Esophagus muscularis mucosa (tissue), 4 donors: ENCODE measurements around the gene ST6GALNAC3. TPM values are rescaled to one million over a fixed set of nuclear protein-coding genes. Genes with fewer than 3 reads are reported as not detected.

Experiments
- DNase-seq: peaks from one replicate; pipeline ENCODE4 v3.0.0-alpha.2; 2017; ENCODE audit errors: extremely low spot score
- H3K27ac ChIP-seq, 4 donors: fragments of 200-600 bp; sonication (generic); replicated peaks in 1 of 4; 1 replicate in 3 of 4; 2 replicates in 1 of 4; pipeline ENCODE4 v1.5.1; 2016 to 2019; ENCODE audit warnings: mild to moderate bottlenecking in 1 of 4
- H3K27me3 ChIP-seq, 4 donors: fragments of 200-600 bp; sonication (generic); one replicate each; pipeline versions ENCODE4 v1.5.1 to v1.6.0; 2016 to 2019
- H3K36me3 ChIP-seq, 4 donors: fragments of 200-600 bp; sonication (generic); one replicate each; pipeline ENCODE4 v1.5.1; 2016 to 2019
- H3K4me1 ChIP-seq, 4 donors: fragments of 200-600 bp; sonication (generic); one replicate each; pipeline ENCODE4 v1.5.1; 2016 to 2019
- H3K4me3 ChIP-seq, 4 donors: fragments of 200-600 bp; sonication (generic); 1 replicate in 2 of 4; 2 replicates in 2 of 4; pipeline ENCODE4 v1.5.1; 2016 to 2019; ENCODE audit warnings: mild to moderate bottlenecking in 4 of 4, moderate library complexity in 1 of 4
- H3K9me3 ChIP-seq, 4 donors: fragments of 200-600 bp; sonication (generic); 1 replicate in 3 of 4; 2 replicates in 1 of 4; pipeline ENCODE4 v1.5.1; 2016 to 2019
- EP300 ChIP-seq: sonication (generic); formaldehyde crosslinking; IDR thresholded peaks from one replicate; pipeline ENCODE4 v1.6.1; 2017; ENCODE audit warnings: antibody characterized with exemption
- POLR2A ChIP-seq: fragments of 450-650 bp; IDR thresholded peaks from one replicate; pipeline ENCODE4 v1.6.1; 2017; ENCODE audit warnings: antibody characterized with exemption, moderate library complexity, mild to moderate bottlenecking, low read depth
- POLR2AphosphoS5 ChIP-seq, 2 donors: sonication (generic); formaldehyde crosslinking; IDR thresholded peaks; one replicate each; pipeline ENCODE4 v1.6.1; 2017; ENCODE audit warnings: antibody characterized with exemption in 2 of 2
- WGBS: methylation state at CpG from one replicate; pipeline ENCODE4 v1.1.5; 2018; 5-methylcytosine and 5-hydroxymethylcytosine counted together
- intact Hi-C: fragments of 100-400 bp; cut with DNase I; formaldehyde crosslinking; loops from one replicate; pipeline ENCODE4 v1.15.1; 2023
- total RNA-seq, 4 donors: library from RNA; depleted of rRNA; stranded (reverse); fragments of >200 nt; gene quantifications; one replicate each; pipeline versions ENCODE4 v1.1.0 to v1.2.1, GENCODE V29; 2016
- TF ChIP-seq, protein P1 (sequence below), 3 experiments: fragments of 200-600 bp in 2 of 3; fragments of 450-650 bp in 1 of 3; sonication (generic) in 2 of 3; IDR thresholded peaks; one replicate each; pipeline ENCODE4 v1.5.1; 2017 to 2019; ENCODE audit warnings: antibody characterized with exemption in 3 of 3, mild to moderate bottlenecking in 2 of 3, moderate library complexity in 1 of 3

The ST6GALNAC3 gene
- total RNA-seq, 4 donors from 2014 or later = 2.1 to 6.8 (median 4.8) TPM

DNA sequence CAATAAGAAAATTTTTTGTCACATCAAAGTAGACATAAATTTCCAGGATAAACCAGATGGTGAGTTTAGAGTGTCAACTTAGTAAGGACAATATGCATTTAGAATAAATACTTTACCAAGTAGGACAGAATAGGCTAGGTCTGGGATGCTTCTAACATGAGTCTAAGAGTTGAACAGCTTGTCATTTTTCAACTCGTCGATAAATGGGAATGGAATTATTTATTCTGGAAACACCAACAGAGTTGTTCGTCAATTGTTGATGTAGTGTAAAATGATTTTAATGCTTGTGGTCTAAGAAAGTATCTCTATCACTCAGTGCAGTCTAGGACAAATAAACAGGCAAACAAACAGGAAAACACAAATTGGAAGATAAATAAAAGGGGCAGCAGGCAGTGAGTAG lies 434.3 kb downstream of the ST6GALNAC3 start:
- Histone ChIP-seq H3K4me3 (no peak overlapping the region), H3K36me3 (no peaks in the 10 kb centered on the region), H3K4me1 (peaks cover 5 to 15% (median 11%) of the 10 kb centered on the region in 4 donors), H3K27me3 (no peaks in the 10 kb centered on the region), H3K27ac (no peak overlapping the region), H3K9me3 (no peaks in the 10 kb centered on the region)
- intact Hi-C loops = no loop called here
- 80% methylated on average over 3 of the region's 3 CpGs for WGBS
- TF ChIP-seq POLR2AphosphoS5 (IDR thresholded peaks at IDR 0.05) = no peak
- no peak for TF ChIP-seq POLR2A
- TF ChIP-seq, protein P1, sequence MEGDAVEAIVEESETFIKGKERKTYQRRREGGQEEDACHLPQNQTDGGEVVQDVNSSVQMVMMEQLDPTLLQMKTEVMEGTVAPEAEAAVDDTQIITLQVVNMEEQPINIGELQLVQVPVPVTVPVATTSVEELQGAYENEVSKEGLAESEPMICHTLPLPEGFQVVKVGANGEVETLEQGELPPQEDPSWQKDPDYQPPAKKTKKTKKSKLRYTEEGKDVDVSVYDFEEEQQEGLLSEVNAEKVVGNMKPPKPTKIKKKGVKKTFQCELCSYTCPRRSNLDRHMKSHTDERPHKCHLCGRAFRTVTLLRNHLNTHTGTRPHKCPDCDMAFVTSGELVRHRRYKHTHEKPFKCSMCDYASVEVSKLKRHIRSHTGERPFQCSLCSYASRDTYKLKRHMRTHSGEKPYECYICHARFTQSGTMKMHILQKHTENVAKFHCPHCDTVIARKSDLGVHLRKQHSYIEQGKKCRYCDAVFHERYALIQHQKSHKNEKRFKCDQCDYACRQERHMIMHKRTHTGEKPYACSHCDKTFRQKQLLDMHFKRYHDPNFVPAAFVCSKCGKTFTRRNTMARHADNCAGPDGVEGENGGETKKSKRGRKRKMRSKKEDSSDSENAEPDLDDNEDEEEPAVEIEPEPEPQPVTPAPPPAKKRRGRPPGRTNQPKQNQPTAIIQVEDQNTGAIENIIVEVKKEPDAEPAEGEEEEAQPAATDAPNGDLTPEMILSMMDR (IDR thresholded peaks at IDR 0.05) = no peak
- no peak for TF ChIP-seq EP300
- DNase-seq = no peak

DNA sequence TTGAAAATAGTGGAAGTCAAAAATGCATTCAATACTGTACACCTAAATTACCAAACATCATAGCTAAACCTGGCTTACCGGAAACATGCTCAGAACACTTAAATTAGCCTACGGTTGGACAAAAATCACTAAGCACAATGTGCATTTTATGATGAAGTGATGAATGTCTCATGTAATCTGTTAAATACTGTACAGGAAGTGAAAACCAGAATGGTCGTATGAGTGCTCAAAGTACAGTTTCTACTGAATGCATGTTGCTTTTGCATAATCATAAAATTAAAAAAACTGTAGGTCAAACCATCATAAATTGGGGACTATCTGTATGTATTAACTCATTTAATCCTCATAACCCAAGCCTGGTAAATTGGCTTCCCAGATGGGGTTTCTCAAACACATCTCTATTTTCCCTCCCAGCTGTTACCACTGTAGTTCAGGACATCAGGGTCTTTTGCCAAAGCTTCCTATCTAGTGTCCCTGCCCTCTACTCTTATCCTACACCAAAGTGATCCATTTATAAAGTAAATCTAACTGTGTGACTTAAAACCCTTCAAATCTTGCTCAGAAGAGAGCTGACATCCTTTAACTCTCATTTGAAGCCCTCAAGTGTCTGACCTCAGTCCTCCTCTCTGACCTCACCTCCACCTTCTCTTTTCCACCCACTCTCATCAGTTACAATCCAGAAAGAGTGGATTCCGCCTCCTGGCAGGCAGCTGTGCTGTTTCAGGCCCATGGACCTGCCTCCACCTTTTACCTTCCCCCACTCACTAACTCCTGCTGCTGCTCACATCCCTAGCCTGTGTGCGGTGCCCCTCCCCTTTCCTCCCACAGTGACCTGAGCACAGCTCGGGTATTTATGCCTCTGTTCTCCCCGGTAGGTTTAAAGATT lies 436.4 kb downstream of the ST6GALNAC3 start:
- Histone ChIP-seq H3K27me3 (no peaks in the 10 kb centered on the region), H3K4me3 (no peak overlapping the region), H3K4me1 (peaks cover 5 to 15% (median 11%) of the 10 kb centered on the region in 4 donors), H3K27ac (peak overlapping the region in 1 of 4 donors; percentile 15), H3K36me3 (no peaks in the 10 kb centered on the region), H3K9me3 (no peaks in the 10 kb centered on the region)
- WGBS = 57% methylated on average over 7 of the region's 7 CpGs
- intact Hi-C loops = no loop called here
- TF ChIP-seq EP300 (no peak), POLR2A (no peak), POLR2AphosphoS5 (IDR thresholded peaks at IDR 0.05) (no peak)
- TF ChIP-seq, protein P1 (IDR thresholded peaks at IDR 0.05) = no peak
- DNase-seq = no peak

DNA sequence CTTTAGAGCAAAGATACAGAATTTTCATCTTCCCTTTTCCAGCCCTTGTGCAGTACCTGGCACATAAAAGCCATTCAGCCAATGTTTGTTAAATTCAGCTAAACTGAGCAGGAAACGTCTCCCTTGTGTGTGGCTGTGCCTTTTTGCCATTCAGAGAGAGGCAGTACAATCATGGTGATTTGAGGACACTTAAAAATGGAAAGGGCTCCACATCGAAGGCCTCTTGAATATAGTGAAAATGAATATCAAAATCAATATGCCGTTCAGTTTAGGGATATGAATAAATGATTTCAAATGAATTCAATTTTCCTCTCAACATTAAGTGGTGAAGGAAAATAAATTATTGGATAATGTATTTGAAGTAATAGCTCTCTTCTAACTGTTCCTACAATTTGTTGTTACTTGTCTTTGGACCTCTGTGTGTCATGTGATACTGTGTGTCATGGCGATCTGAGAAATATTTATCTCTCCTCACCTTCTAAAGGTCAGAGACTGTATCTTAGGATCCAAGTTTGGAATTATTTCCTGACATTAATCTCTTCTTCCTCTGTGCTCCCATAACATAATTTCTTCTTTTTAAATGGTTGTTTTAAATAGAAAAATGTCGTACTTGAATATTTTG lies 437.1 kb downstream of the ST6GALNAC3 start:
- no peaks in the 10 kb centered on the region for H3K27me3 ChIP-seq
- no peak overlapping the region for H3K4me3 ChIP-seq
- DNase-seq = no peak
- H3K36me3 ChIP-seq = no peaks in the 10 kb centered on the region
- peak overlapping the region in 1 of 4 donors; percentile 15 for H3K27ac ChIP-seq
- 35% methylated on average over 5 of the region's 5 CpGs for WGBS
- intact Hi-C loops = no loop called here
- TF ChIP-seq EP300 (no peak), POLR2AphosphoS5 (IDR thresholded peaks at IDR 0.05) (no peak), POLR2A (no peak)
- TF ChIP-seq, protein P1 (IDR thresholded peaks at IDR 0.05) = no peak
- H3K4me1 ChIP-seq = peaks cover 5 to 15% (median 11%) of the 10 kb centered on the region in 4 donors
- no peaks in the 10 kb centered on the region for H3K9me3 ChIP-seq

DNA sequence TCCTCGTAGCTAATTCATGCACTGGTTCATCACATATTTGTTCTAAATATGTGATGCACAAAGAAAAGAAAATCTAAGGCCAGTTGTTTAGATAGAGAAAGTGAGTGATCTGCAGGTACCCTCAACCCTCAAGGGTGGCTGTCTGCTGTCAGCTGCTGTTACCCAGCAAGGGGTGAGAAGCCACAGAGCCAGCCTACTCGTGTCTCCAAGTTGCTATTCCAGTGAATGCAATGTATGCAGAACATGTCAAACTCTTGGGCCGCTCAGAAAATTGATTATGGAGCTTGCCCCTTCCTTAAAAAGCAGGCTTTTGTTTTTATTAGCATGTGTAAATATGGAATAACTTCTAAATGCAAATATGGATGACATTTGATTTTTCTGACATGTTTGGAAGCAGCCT lies 456.4 kb downstream of the ST6GALNAC3 start:
- 86% methylated on average over 3 of the region's 3 CpGs for WGBS
- TF ChIP-seq POLR2AphosphoS5 (IDR thresholded peaks at IDR 0.05) (no peak), POLR2A (no peak), EP300 (no peak)
- TF ChIP-seq, protein P1 (IDR thresholded peaks at IDR 0.05) = no peak
- intact Hi-C loops = no loop called here
- no peaks in the 10 kb centered on the region for H3K36me3 ChIP-seq
- no peaks in the 10 kb centered on the region for H3K9me3 ChIP-seq
- DNase-seq = no peak
- no peaks in the 10 kb centered on the region for H3K27me3 ChIP-seq
- H3K4me1 ChIP-seq = peaks cover 0 to 4% (median 0%) of the 10 kb centered on the region in 4 donors
- no peak overlapping the region for H3K27ac ChIP-seq
- H3K4me3 ChIP-seq = no peak overlapping the region
